HG03354 (cell line): ENCODE measurements around the gene SUN2.
A peak's percentile ranks its signal among the peaks of the same experiment; 100 is the strongest.

Experiments used
- ATAC-seq: cut with Tn5 transposase; IDR thresholded peaks from one replicate; pipeline ENCODE4 v1.9.1; 2021; ENCODE audit warnings: mild to moderate bottlenecking; ENCODE audit not compliant: unreplicated experiment, poor library complexity, severe bottlenecking

The SUN2 gene

DNA sequence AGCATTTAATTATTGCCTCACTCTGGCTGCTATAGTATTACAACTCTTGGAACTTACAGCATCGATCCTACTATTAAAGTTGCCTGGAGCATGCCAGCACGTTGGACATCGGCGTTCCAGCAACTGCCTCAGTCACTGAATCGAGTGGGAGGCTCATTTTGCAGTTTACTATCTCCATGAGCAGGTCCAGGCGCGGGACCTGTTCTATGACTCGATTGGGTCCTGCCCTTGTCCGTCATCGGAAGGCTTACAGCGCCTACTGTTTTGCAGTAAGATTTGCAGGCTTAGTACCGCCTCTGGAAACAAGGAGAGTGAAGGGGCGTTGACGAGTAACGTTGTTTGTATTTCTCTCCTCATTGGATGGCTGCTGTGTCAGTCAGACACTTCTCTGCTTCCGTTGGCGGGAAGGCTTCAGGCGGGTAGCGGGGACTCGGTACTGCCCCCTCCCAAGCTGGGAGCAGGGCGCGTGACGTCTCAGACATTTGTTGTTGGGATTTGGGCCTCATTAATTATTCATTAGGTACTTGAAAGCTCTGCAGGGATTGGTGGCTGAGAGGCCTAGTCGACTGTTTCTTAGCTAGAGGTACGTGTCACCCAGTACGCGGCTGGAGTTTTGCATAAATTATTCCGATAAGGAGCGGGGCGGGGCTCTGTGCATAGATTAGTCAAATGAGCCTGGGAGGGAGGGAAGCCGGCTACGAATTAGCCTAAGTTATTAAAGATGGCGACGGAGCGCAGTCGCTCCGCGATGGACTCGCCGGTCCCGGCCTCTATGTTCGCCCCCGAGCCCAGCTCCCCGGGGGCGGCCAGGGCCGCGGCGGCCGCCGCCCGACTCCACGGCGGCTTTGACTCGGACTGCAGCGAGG lies 50.3 kb downstream of the SUN2 start, which contains the start of gene GTPBP1:
TSS of gene GTPBP1 (plus strand) at position 710 of the 866 bp plus-strand sequence. CDS start at position 722, 12 bp downstream.
- peak; percentile 76 for ATAC-seq

DNA sequence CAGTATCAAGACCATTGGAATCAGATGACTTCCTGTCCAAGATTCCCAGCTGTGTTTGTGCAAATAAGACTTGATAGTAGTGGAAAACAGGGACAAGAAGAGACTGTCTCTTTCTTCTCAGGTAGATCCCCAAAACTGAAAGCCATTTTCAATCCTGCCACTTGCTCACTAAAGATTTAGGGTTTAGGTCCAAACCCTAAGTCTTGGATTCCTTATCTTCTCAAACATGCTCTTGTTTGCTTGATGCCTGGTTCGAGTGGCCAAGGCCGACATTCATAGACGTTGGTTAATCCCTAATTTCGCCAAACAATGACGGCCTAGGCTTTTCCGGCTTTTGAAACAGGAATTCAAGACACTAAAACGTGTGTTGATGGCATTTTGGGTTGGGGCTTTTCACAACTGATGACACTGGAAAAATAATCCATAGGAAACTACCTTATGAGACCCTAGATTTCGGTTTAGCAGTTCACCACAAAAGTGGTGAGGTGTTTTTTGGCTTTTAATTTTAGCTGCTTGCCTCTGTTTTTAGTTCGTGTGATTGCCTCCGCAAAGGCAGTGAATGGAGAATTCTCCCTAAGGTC lies 51.1 kb downstream of the SUN2 start:
- ATAC-seq = no peak

DNA sequence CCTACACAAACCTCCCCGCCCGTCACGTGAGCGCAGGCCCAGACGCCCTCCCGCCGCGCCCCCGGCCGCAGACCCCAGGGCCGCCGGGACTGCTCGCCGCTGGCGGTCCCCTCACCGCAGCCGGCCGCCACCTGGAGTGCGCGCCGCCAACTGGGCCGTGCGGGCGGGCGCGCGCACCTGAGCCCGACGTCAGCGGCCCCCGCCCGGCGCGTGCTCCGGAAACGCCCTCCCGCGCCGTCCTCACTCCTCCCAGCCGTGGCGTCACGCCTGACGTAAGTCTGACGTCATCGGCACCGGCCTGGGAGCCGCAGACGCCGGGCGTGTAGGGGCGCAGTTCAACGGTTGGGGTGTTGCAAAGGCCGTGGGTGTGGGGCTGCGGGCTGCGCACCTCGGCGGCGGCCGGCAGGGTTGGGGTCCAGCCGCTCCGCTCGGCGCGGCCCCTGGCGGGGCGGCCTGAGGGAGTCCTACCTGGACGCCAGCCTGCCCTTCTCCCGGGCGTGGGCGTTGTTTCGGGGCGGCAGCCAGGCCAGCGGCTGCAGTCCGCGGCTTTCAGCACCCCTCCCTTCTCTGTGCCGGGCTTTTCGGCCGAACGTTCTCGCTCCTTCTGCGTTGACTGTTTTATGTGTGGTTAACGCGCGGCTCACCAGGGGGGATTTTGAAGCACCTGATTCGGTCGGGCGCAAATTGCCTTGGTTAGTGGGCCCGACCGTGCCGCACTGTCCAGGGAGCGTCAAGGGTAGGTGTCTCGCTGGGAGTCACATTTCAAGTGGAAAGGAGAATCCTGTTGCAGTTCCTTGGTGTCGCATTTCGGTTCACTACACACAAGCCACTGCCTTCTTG lies 54.8 kb downstream of the SUN2 start, which contains the start of gene JOSD1:
TSS of gene JOSD1 (minus strand) at position 155 of the 840 bp plus-strand sequence. CDS start 956 bp downstream, outside the sequence.
- peak; percentile 41 for ATAC-seq

DNA sequence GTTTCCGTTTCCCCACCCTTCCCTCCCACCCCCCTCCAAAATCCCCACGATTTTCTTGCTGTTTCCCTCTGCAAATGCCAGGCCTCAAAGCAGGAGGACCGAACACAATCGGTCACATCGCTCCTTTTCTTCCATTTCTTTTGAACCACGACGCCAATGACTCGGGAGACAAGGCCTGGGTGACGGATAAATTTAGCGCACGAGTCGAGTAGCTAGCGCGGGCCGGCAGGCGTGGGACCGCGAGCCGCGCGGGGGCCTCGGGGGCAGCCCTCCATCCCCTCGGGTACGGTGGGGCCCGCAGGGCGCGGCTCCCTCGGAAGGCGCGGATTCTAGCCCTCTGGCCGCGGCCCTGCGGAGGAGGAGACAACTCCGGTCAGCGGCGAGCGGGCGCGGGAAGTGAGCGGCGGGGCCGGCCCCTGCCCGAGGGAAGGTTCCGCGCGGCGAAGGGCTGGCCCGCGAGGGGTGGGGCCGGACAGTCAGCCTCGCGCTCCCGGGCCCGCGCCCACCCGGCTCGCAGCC lies 55.5 kb downstream of the SUN2 start:
- peak; percentile 28 for ATAC-seq

DNA sequence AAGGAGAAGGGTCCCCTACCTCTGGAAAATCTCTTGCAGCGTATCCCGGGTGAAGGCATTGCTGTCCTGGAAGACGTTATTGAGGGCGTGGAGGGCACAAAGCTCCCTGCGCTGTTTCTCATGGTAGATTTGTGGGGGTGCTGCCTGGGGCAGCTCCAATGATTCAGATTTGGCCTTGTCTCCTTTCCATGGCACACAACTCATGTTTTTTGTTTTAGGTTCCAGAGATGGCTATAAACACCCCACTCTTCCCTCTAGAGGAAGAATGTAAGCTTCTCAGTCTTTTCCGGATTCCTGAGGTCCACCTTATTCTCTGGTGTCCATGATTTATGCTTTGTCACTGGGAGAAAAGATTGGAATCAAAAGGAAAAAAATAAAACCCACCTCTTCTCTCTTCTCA lies 56.0 kb downstream of the SUN2 start:
- no peak for ATAC-seq

DNA sequence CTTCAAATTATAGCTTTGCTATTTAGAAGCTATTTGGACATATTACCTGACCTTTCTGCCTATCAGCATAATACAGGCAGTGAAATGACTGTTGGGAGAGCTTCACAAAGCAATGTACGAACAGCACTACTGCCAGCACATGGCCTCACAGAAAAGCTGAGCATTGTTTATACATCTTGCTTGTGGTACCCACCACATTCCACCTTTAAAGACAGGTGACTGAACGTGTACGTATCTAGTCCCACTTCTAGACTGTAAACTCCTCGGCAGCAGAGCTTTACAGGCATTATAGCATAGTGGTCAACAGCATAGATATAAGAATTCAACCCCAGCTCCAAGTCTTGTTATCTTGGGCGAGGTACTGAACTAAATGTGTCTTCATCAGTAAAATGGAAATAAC lies 56.7 kb downstream of the SUN2 start:
- no peak for ATAC-seq

DNA sequence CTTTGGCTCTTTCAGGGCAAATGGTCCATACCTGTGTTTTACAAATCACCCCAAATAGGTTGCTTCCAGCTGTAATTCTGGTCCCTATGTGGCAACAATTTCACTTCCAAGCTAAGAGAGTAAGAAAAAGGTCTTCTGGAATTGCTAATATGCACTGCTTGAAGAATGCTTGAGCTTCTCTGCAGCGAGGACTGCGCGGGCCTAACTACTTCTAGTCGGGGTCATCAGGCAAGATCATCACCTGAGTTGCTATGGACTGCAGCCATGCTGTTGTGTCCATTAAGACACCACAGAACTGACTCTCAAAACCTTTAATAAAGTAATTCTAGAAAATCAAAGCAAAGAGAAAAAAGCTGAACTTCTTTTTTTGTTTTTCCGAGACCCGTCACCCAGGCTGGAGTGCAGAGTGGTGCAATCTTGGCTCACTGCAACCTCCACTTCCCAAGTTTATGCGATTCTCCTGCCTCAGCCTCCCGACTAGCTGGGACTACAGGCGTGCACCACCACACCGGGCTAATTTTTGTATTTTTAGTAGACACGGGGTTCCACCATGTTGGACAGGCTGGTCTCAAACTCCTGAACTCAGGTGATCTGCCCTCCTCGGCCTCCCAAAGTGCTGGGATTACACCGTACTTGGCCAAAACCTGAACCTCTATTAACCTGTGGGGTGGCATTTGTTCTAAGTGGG lies 57.2 kb downstream of the SUN2 start:
- no peak for ATAC-seq

DNA sequence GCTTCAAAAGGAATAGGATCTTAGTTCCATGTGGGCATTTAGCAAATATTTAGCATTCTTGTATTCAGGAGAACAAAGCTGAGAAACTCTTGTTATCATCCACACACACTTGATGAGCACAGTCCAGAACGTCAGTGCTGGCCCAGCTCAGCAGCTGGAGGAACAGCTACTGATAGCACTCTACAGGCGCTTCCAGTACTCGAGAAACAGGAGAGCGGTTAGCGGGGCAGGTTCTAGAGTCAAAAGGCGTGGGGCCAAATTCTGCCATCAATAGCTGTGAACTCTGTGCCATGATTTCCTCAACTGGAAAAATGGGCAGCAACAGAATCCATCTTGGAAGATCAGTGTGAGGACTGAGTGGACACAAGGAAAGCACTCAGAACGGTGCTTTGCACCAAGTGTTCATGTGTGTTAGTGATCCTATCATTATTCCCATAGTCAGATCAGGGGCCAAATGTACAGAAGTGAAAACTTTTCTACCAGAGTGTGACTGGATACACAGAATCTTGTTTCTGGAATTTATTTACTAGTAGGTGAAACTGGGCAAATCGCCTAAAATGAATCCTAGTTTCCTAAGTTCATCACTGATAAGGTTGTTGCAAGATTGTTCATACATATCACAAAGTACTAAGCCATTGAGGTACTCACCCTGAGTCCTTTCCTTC lies 58.2 kb downstream of the SUN2 start:
- no peak for ATAC-seq

DNA sequence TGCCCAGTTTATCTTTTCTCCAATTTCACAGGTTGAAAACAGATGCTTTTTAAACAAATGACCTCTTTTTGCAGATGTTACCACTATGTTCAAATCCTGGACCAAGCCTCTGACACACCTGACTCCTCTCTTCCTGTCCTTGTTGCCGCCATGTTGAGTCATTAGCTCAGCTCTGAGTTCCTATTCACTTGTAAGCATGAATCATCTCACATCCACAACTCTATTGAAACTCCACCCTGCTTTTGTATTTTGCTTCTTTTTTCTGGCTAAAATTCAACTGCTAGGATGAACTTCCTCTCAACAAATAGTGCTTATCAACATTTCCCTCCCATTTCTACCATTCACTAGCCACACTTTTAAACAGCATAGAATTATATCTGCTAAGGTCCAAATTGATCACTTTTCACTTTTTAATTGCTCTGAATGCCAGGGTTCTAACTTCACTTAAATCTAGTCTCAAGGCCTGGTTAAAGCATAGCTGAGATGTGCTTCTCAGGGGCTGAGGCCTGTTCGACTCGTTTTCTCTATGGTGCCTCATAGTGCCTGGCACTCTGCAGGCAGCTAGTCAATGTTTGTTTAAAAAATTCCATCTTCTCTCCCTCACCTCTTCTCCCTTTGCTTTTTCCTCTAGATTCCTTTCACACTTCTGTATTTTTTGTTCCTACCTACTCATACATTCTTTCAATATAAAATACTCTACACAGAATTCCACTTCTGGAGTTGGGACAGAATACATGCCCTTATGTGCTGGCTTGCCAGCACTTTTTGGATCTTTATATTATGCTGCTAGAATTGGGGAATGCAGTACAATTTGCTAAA lies 59.0 kb downstream of the SUN2 start:
- ATAC-seq = no peak

DNA sequence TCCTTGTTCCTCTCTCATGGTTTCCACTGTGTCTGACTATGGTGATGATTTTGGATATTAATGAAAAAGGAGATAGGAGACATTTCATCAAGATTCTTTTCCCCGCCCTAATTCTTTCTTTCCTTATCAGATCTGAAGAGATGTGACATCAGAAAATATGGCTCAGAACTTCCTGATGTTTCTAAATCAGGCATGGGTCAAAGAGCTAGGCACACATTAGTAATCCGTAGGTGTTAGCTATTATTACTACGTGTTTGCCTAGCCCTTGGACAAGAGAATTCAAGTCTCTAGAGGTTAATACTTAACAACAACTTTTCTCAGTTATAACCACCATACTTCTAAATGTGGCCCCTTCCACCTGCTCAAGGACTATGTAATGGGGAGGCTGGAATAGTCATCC lies 60.9 kb downstream of the SUN2 start:
- ATAC-seq = no peak

DNA sequence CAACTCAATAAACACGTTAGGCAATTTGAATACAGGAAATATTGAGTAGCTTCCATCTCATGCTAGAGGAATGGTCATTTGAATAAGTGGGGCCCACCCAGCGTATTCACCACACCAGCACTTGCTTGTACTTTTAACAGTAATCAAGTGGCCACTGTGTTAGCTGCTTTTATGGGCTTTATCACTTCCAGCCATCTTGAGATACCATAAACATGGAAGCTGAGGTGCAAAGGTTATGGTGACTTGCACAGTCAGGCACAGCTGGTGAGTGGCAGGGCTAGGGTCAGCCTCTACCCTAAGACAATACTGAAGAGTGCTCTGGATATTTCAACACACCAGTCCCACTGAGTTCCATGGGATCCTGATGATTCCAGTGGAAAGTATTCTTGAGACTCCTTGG lies 61.7 kb downstream of the SUN2 start:
- ATAC-seq = no peak

DNA sequence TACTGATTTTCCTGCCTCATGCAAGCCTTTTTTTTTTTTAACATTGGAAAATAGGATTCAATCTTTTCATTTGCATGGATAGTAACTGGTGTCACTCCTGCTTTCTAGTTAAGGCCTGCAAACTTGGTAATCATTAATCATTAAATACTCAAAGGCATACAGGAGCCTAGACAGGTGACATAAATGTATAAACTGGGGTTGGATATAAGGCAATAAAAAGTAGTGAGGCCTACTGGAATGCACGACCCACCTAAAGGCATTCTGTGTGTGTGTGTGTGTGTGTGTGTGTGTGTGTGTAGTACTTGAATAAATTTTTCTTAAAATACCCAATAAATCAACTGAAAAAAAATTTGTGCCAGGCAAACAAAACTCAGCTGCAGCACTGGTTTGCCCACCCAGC lies 66.1 kb downstream of the SUN2 start:
- no peak for ATAC-seq

DNA sequence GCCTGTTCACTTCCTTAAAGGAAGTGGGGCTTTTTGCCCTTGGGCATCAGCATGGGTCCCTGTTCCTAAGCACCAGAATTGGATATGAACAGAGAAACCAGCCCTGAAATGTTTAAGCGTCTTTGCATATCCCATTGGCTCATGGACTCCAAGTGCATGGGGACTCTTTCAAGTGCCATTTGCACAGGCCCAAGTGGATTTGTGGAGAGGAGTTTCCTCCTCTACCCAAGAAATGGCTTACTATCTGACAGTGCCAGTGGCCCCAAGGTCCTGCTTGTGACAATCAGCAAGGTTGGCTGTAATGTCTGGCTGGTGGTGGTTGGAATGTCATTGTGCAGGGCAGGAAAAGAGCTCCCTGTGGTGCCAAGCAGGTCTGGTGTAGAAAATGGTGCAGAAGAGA lies 70.0 kb downstream of the SUN2 start:
- ATAC-seq = no peak

DNA sequence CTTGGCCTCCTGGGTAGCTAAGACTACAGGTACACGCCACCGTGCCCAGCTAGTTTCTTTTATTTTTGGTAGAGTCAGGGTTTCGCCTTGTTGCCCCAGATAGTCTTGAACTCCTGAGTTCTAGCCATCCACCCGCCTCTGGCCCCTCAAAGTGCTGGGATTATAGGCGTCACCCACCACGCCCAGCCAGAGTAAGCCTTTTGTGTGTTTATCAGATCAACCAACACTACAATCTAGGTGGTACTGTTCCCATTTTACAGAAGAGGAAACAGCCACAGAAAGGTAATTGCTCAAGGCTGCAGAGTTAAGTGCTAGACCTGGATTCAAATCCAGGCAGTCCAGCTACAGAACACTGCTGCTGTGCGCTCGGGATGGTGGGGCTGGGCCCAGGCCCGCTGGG lies 70.9 kb downstream of the SUN2 start:
- no peak for ATAC-seq
